ENCODE data around the gene SNX25.

DNA sequence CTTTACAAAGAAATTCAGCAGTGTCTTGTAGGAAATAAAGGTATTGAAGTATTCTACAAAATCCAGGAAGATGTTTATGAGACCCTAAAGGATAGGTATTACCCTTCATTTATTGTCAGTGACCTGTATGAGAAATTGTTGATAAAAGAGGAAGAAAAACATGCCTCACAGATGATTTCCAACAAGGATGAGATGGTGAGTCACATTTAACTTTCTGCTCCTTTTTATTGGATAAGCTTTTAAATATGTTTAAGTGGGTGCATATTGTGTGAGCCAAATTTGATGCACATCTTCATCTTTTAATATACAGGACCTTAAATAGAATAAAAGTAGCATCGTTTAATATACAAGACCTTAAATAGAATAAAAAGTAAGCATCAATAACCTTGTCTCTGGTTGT is 114.2 kb downstream of the SNX25 start:
- TF ChIP-seq POLR2AphosphoS5 (IDR thresholded peaks at IDR 0.05; ENCODE audit: low read depth, low read length) (no peak), TAF1 (IDR thresholded peaks at IDR 0.05; ENCODE audit: low read depth, low read length) (no peak), POLR2A (IDR thresholded peaks at IDR 0.05; ENCODE audit: low read depth, low read length) (no peak), POU2F2 (IDR thresholded peaks at IDR 0.05; ENCODE audit: low read depth, low read length) (no peak)
